Activated T-helper 1 cell treated with anti-CD3 and anti-CD28 coated beads, Interleukin-12 subunit alpha, Interleukin-12 subunit beta, Interleukin-2, Interleukin-4 antibody, amounts not matched to agents 30 ng/mL and 10 ng/mL and 1 ng/mL, durations not matched to agents 14 hours and 24 hours and 36 hours (primary cell): ENCODE measurements around the gene PDE4D. TPM values are rescaled to one million over a fixed set of nuclear protein-coding genes. Genes with fewer than 3 reads are reported as not detected.

ENCODE experiments used
- DNase-seq: peaks from one replicate; pipeline ENCODE4 v3.0.0; 2021; ENCODE audit warnings: low spot score
- H3K27ac Mint-ChIP-seq: one replicate; pipeline ENCODE4 v1.8.0; 2021; ENCODE audit warnings: mild to moderate bottlenecking, mixed read lengths
- H3K27me3 Mint-ChIP-seq: one replicate; pipeline ENCODE4 v1.8.0; 2022; ENCODE audit warnings: mild to moderate bottlenecking, moderate library complexity, mixed read lengths; ENCODE audit not compliant: insufficient read depth
- H3K36me3 Mint-ChIP-seq: one replicate; pipeline ENCODE4 v1.8.0; 2021; ENCODE audit warnings: low read depth, mixed read lengths
- H3K4me1 Mint-ChIP-seq: one replicate; pipeline ENCODE4 v1.8.0; 2021; ENCODE audit warnings: low read depth, mixed read lengths
- H3K4me3 Mint-ChIP-seq: one replicate; pipeline ENCODE4 v1.8.0; 2021; ENCODE audit warnings: mild to moderate bottlenecking, moderate library complexity, mixed read lengths
- H3K9me3 Mint-ChIP-seq: one replicate; pipeline ENCODE4 v1.8.0; 2021; ENCODE audit warnings: mixed read lengths
- intact Hi-C: fragments of 100-400 bp; cut with micrococcal nuclease; formaldehyde crosslinking; loops from one replicate; pipeline ENCODE4 v1.15.1; 2024
- total RNA-seq: library from RNA; stranded (reverse); gene quantifications from 2 replicates; pipeline ENCODE4 v1.2.3, GENCODE V29; 2022

Gene PDE4D
- total RNA-seq, 1 donor from 2014 or later: 50.6 TPM

DNA sequence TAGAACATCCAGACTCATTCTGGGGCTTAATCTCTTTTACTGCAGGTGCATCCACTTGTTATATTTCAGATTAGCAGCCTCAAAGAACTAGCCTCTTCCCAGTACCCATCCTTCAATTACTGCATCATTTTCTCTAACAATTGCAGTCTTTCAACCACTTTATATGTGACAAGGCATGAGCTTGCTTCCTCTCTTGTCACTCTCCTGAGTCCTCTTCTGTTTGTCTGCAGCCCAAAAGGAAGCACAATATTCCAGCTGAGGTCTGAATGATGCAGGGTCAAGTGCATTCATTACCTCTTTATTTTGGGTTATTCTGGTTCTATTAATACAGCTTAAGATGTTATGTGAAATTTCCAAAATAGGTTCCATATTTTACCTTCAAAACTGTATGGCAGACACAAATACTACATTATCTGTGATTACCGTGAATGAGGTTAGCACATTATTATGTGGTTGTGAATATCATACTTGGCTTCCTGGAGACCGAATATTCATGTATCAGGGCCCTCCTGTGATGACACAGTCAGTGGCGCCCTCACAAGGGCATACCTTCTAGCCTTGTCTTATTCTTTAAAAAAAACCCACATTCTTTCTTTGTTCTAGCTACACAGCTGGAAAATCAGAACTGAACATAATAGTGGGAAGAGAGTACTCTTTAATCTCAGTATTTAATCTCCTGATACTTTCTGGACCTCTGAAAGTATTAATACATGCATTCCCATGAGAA is 323.8 kb downstream of the PDE4D start:
- Mint-ChIP-seq H3K36me3 (peaks cover 2% of the 10 kb centered on the region), H3K4me1 (no peaks in the 10 kb centered on the region), H3K9me3 (no peaks in the 10 kb centered on the region), H3K27me3 (peaks cover 4% of the 10 kb centered on the region), H3K4me3 (no peak overlapping the region), H3K27ac (no peak overlapping the region)
- intact Hi-C loops: no loop called here
- DNase-seq: no peak

DNA sequence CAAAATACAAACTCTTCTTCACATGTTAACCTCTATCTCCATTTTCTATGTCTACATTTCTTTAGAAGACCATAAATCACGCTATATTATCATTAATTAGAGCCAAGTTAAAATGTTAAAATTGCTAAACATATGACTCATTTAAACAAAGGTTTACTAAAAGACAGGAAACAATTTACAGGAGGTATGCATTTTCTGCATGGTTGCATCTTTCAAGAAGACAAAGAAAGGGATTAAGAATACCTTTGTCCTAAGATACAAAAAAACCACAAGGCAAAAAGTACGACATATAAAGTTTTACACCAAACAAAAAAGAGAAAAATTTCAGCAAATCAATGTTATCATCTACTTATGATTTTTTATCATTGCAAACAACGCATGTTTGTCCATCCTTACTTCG is 324.4 kb downstream of the PDE4D start:
- Mint-ChIP-seq H3K27ac (no peak overlapping the region), H3K27me3 (peaks cover 4% of the 10 kb centered on the region), H3K36me3 (peaks cover 2% of the 10 kb centered on the region), H3K4me3 (no peak overlapping the region), H3K4me1 (no peaks in the 10 kb centered on the region), H3K9me3 (no peaks in the 10 kb centered on the region)
- intact Hi-C loops: no loop called here
- no peak for DNase-seq

DNA sequence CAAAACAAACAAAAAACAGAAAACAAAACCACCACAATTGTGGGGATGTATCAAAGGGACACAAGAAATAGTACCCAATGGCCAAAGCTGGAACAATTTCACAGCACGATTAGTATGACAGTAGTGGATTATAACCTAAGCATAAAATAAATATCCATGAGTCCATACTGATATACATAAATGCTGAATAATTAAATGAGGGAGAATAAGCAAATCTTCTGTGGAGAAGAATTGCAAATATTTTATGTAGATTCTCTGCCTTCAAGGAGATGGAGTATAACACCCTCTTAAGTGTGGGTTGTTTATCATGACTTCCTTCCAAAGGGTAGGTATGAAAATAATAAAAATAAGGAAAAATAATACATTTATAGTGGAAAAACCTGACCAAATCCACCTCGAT is 325.4 kb downstream of the PDE4D start:
- intact Hi-C loops: no loop called here
- Mint-ChIP-seq H3K4me3 (no peak overlapping the region), H3K27me3 (peaks cover 4% of the 10 kb centered on the region)

DNA sequence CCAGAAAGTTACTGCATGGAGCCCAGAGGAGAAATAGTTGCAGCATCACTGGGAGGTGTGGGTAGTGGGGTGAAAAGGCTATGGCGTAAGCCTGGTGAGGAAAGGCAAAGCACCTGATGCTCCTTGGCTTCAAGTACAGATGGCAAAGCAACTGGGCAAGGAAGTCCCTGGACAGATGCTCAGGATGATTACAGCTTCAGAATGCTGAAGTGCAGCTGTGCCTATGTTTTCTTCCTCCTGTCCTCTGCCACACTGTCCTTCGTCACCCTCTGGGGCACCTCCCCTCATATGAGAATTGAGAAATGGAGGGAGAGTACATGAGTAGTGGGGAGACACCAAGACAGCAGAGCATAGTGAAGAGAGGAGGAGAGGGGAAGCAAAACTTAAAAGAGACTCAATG is 328.0 kb downstream of the PDE4D start:
- intact Hi-C loops: no loop called here

More for the DNA sequence above, 325.4 kb downstream of the PDE4D start:
- no peak for DNase-seq
- Mint-ChIP-seq H3K36me3 (peaks cover 2% of the 10 kb centered on the region), H3K4me1 (peaks cover 1% of the 10 kb centered on the region), H3K27ac (no peak overlapping the region), H3K9me3 (no peaks in the 10 kb centered on the region)

DNA sequence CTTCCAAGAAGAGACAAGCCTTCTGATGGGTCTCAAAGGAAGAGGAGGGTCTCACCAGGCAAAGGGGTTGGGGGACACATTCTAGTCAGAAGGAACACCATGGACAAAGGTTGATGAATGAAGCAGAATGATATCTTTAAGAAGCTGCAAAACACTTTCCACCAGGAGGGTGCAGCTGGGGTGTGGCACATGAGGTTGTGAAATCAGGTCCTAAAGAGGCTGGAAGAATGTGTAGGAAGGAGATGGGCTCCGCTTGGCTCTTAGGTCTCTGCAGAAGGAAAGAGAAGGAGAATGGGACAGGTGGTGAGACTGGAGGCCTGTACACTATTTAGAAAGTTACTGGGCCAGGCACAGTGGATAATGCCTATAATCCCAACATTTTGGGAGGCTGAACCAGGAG is 328.6 kb downstream of the PDE4D start:
- peaks cover 4% of the 10 kb centered on the region for H3K27me3 Mint-ChIP-seq
- peaks cover 10% of the 10 kb centered on the region for H3K4me1 Mint-ChIP-seq
- H3K27ac Mint-ChIP-seq: no peak overlapping the region
- no peaks in the 10 kb centered on the region for H3K9me3 Mint-ChIP-seq
- no peak overlapping the region for H3K4me3 Mint-ChIP-seq
- DNase-seq: no peak
- intact Hi-C loops: no loop called here
- H3K36me3 Mint-ChIP-seq: peaks cover 2% of the 10 kb centered on the region

More for the DNA sequence above, 328.0 kb downstream of the PDE4D start:
- H3K4me1 Mint-ChIP-seq: peaks cover 10% of the 10 kb centered on the region
- peaks cover 4% of the 10 kb centered on the region for H3K27me3 Mint-ChIP-seq
- H3K9me3 Mint-ChIP-seq: no peaks in the 10 kb centered on the region
- peaks cover 2% of the 10 kb centered on the region for H3K36me3 Mint-ChIP-seq
- no peak for DNase-seq
- no peak overlapping the region for H3K4me3 Mint-ChIP-seq
- no peak overlapping the region for H3K27ac Mint-ChIP-seq

DNA sequence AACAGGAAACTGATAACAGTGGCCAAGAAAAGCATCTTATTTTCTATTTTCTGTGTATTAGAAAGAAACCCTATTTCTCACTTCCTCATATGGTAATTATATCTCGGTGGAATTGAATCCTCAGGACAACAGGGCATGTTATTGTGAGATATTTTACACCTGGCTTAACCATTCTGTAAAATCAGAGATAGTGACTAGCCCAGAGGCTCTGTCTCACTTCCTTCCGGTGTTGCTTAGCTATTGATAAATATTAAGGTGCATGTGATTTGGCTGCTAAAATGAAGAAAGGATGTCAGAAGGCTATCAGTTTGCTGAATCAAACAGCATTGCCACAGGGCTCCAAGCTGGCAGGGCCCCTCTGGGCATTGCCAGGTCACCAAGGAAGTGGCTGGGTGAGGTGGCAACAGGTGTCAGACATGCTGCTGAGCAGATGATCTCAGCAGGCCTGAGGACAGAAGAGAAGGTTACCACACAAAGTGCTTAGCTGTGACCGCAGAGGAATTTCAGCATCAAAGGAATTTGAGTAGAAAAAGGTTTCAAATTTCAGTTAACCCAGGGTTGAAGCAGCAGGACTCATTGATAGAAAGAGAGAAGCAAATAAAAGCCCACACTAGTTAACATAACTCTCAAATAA is 330.7 kb downstream of the PDE4D start:
- Mint-ChIP-seq H3K4me3 (no peak overlapping the region), H3K9me3 (no peaks in the 10 kb centered on the region), H3K36me3 (peaks cover 2% of the 10 kb centered on the region), H3K27me3 (peaks cover 4% of the 10 kb centered on the region), H3K27ac (no peak overlapping the region), H3K4me1 (peaks cover 10% of the 10 kb centered on the region)
- no peak for DNase-seq
- intact Hi-C loops: no loop called here

DNA sequence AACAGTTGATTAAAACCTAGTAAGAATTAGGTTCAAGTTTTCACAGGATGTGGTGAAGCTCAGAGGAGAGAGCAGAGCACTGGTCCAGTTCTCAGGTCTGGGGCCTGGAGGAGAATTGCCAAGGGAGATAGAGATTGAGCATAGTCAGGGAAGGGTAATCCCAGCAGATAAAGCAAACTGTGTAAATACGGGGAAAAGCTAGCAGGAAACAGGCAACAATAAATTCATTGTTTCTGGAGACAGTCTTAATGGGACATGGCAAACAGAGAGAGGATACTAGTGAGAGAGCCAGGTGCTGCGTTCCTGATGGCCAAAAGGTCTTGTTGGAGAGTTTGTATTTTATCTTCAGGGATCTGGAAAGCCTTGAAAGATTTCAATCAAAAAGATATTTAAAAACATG is 333.0 kb downstream of the PDE4D start:
- Mint-ChIP-seq H3K27ac (no peak overlapping the region), H3K9me3 (no peaks in the 10 kb centered on the region), H3K36me3 (peaks cover 2% of the 10 kb centered on the region), H3K4me1 (peaks cover 10% of the 10 kb centered on the region), H3K4me3 (no peak overlapping the region), H3K27me3 (peaks cover 8% of the 10 kb centered on the region)
- no peak for DNase-seq
- intact Hi-C loops: no loop called here

DNA sequence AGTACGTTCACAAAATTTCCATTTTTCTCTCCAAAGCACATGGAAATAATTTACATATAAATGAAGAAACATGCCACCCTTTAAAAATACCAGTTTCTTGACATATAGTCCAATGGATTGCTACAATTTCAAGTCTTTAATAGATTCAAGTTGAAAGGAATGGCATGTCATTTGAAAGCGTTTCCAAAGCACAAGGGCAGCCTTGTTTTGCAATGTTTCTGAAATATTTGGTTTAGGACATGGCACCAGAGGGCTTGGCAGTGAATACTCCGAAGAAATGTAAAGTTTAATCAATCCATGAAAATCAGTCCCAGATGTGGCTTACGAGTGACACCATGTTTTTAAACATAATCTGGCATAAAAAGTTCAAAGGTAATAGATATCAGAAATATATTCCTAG is 333.7 kb downstream of the PDE4D start:
- intact Hi-C loops: no loop called here
- Mint-ChIP-seq H3K4me3 (no peak overlapping the region), H3K27ac (no peak overlapping the region), H3K9me3 (no peaks in the 10 kb centered on the region), H3K36me3 (peaks cover under 1% of the 10 kb centered on the region), H3K4me1 (peaks cover 10% of the 10 kb centered on the region), H3K27me3 (peaks cover 8% of the 10 kb centered on the region)
- no peak for DNase-seq

DNA sequence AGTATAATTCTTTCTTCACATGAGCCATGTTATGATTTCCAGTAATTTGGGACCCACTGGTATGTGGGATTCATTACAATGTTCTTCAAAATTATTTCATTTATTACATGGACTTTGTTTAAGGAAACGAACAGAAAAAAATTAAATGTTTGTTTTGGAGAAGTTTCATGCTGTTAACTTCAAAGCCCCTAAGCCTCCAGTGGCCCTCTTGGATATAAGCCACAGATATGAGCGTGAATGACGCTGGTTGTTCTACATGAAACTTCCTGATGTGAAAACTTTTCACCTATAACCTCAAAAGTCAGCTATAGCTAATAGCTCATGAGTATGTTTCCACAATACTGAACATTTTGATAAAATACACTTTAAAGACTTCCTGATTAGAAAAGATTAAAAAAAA is 334.2 kb downstream of the PDE4D start:
- Mint-ChIP-seq H3K36me3 (no peaks in the 10 kb centered on the region), H3K27me3 (peaks cover 8% of the 10 kb centered on the region), H3K4me1 (peaks cover 10% of the 10 kb centered on the region), H3K9me3 (no peaks in the 10 kb centered on the region), H3K27ac (no peak overlapping the region), H3K4me3 (no peak overlapping the region)
- intact Hi-C loops: no loop called here
- no peak for DNase-seq

DNA sequence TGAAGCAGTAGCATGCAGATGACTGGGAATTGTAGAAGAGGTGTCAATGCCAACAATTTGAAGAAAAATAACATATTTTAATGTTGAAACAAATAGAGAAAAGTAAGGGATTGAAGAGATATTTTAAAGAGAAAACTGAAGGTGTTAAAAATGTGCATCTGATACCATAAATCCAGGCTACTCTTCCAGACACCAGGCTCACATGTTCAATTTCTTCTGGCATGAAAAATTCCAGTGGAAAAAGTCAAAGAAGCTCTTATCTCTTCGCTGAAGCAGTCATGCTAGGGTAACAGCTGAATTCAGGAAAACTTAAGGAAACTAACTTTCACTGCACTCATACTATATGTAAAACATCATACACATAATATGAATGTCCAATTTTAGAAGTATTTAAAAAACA is 335.0 kb downstream of the PDE4D start:
- Mint-ChIP-seq H3K27me3 (peaks cover 8% of the 10 kb centered on the region), H3K9me3 (no peaks in the 10 kb centered on the region), H3K36me3 (no peaks in the 10 kb centered on the region), H3K4me1 (peaks cover 10% of the 10 kb centered on the region), H3K4me3 (no peak overlapping the region), H3K27ac (no peak overlapping the region)
- DNase-seq: no peak
- intact Hi-C loops: no loop called here

DNA sequence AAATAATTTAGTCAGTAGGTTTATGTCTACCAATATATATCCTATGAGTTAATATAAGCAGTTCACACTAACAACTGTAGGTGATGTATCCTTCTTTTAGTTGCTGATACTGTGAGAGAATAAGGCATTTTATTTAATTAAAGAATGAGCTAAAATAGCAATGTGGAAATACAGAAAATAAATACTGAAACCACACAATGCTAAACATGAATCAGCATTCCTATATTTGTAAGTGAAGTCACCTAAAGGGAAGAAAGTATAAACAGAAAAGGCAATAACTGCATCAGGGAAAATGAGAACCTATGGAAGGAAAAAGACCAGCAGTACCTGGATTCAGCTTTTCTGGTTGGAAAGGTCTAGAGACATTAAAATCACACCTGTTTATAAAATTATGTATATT is 336.0 kb downstream of the PDE4D start:
- peaks cover 8% of the 10 kb centered on the region for H3K27me3 Mint-ChIP-seq
- no peak overlapping the region for H3K27ac Mint-ChIP-seq
- DNase-seq: no peak
- H3K4me3 Mint-ChIP-seq: no peak overlapping the region
- no peaks in the 10 kb centered on the region for H3K36me3 Mint-ChIP-seq
- peaks cover 3% of the 10 kb centered on the region for H3K4me1 Mint-ChIP-seq
- H3K9me3 Mint-ChIP-seq: no peaks in the 10 kb centered on the region
- intact Hi-C loops: no loop called here

DNA sequence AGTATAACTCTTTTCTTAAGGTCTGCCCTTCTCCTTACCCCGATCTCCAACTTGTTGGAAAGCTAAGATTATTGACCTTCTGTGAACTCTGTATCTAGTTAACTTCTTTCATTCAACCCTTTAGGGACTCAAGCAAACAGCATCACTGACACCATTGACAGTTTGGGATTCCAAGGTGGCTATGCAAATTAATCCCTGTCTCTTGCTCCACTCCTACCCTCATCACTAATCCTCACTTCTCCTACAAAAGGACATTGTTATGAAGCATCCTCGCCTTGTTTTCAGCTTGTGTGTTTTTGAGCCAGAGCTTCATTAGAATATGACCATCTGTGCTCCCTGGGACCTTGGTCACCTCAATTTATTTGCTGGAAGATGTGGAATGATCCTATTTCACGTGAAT is 337.9 kb downstream of the PDE4D start:
- H3K27ac Mint-ChIP-seq: no peak overlapping the region
- peaks cover 8% of the 10 kb centered on the region for H3K27me3 Mint-ChIP-seq
- DNase-seq: no peak
- H3K4me1 Mint-ChIP-seq: no peaks in the 10 kb centered on the region
- no peaks in the 10 kb centered on the region for H3K36me3 Mint-ChIP-seq
- intact Hi-C loops: no loop called here
- no peak overlapping the region for H3K4me3 Mint-ChIP-seq
- no peaks in the 10 kb centered on the region for H3K9me3 Mint-ChIP-seq

DNA sequence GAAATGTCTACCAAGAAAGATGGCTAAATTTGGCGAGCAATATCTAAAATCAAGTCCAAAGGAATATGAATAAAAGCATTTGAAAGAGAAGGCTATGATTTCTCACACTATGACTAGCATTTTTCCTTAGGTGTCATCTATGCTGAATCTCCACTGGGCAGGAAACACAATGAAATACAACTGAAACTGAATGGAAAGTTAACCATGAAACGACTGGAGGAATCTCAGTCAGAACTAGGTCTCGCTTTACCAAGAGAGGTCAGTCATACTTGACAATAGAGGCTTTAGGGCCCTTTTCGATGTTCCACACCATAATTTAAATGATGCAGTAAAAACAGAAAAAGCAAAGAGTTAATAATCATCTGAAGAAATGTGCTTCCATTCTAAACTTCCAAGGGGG is 339.0 kb downstream of the PDE4D start:
- Mint-ChIP-seq H3K27me3 (peaks cover 8% of the 10 kb centered on the region), H3K36me3 (no peaks in the 10 kb centered on the region), H3K27ac (no peak overlapping the region), H3K4me3 (no peak overlapping the region), H3K9me3 (no peaks in the 10 kb centered on the region), H3K4me1 (no peaks in the 10 kb centered on the region)
- no peak for DNase-seq
- intact Hi-C loops: no loop called here
